CD14-positive monocyte (primary cell): ENCODE measurements around the gene LENG1. TPM values are rescaled to one million over a fixed set of nuclear protein-coding genes. Genes with fewer than 3 reads are reported as not detected.

Experiments used
- DNase-seq, 3 donors: peaks; one replicate each; pipeline ENCODE4 v3.0.0-alpha.2; 2011 to 2022
- H2AFZ ChIP-seq: 2 replicates; pipeline ENCODE4 v1.6.0; 2012; ENCODE audit warnings: mild to moderate bottlenecking, low read depth, low read length, inconsistent platforms; ENCODE audit not compliant: insufficient read depth, poor library complexity, severe bottlenecking
- H3K27ac ChIP-seq, 2 donors: 1 replicate in 1 of 2; 2 replicates in 1 of 2; pipeline ENCODE4 v1.5.1; 2012 to 2013; ENCODE audit warnings: low read length in 2 of 2, control low read depth in 1 of 2, inconsistent platforms in 1 of 2, low read depth in 1 of 2, mild to moderate bottlenecking in 1 of 2
- H3K27me3 ChIP-seq, 2 donors: one replicate each; pipeline versions ENCODE4 v1.6.0 to v1.6.1; 2011 to 2013; ENCODE audit warnings: low read length in 2 of 2; ENCODE audit not compliant: control insufficient read depth in 2 of 2, insufficient read depth in 2 of 2
- H3K36me3 ChIP-seq, 2 donors: replicated peaks in 1 of 2; 1 replicate in 1 of 2; 2 replicates in 1 of 2; pipeline versions ENCODE4 v1.5.1 to v1.6.1; 2012 to 2013; ENCODE audit warnings: low read length in 2 of 2, control low read depth in 1 of 2, inconsistent platforms in 1 of 2, mild to moderate bottlenecking in 1 of 2; ENCODE audit not compliant: insufficient read depth in 2 of 2, control insufficient read depth in 1 of 2
- H3K4me1 ChIP-seq, 2 donors: 1 replicate in 1 of 2; 2 replicates in 1 of 2; pipeline versions ENCODE4 v1.5.1 to v1.6.1; 2012 to 2013; ENCODE audit warnings: low read length in 2 of 2, control low read depth in 1 of 2, inconsistent platforms in 1 of 2, mild to moderate bottlenecking in 1 of 2, moderate library complexity in 1 of 2; ENCODE audit not compliant: insufficient read depth in 2 of 2, control insufficient read depth in 1 of 2
- H3K4me2 ChIP-seq: replicated peaks from 2 replicates; pipeline ENCODE3; 2012; ENCODE audit warnings: low read length, moderate library complexity, mild to moderate bottlenecking; ENCODE audit not compliant: poor library complexity, severe bottlenecking; ENCODE audit errors: extremely low read depth
- H3K4me3 ChIP-seq, 3 experiments: fragments of 200-600 bp in 1 of 3; sonication (generic) in 1 of 3; replicated peaks in 1 of 3; 1 replicate in 2 of 3; 2 replicates in 1 of 3; pipeline ENCODE4 v1.5.1; 2011 to 2013; ENCODE audit warnings: low read length in 3 of 3, mild to moderate bottlenecking in 3 of 3, control low read depth in 2 of 3, low read depth in 2 of 3, inconsistent platforms in 1 of 3, moderate library complexity in 1 of 3
- H3K79me2 ChIP-seq: 2 replicates; pipeline ENCODE4 v1.6.0; 2012; ENCODE audit warnings: mild to moderate bottlenecking, control low read depth, inconsistent platforms, low read length, moderate library complexity; ENCODE audit not compliant: insufficient read depth
- H3K9ac ChIP-seq: 2 replicates; pipeline ENCODE4 v1.6.0; 2017; ENCODE audit warnings: low read length, mild to moderate bottlenecking; ENCODE audit not compliant: insufficient read depth, poor library complexity, severe bottlenecking
- H3K9me3 ChIP-seq, 2 donors: replicated peaks in 1 of 2; 1 replicate in 1 of 2; 2 replicates in 1 of 2; pipeline versions ENCODE4 v1.5.1 to v1.6.1; 2012 to 2013; ENCODE audit warnings: low read length in 2 of 2, control low read depth in 1 of 2; ENCODE audit not compliant: control insufficient read depth in 1 of 2, insufficient read depth in 1 of 2
- H4K20me1 ChIP-seq: 2 replicates; pipeline ENCODE4 v1.6.0; 2012; ENCODE audit warnings: mild to moderate bottlenecking, low read length, control low read depth, moderate library complexity; ENCODE audit not compliant: insufficient read depth
- H3K27ac Mint-ChIP-seq, 7 donors: one replicate each; pipeline ENCODE4 v1.8.0; 2020; ENCODE audit warnings: mild to moderate bottlenecking in 7 of 7, mixed read lengths in 7 of 7, moderate library complexity in 6 of 7, inconsistent platforms in 2 of 7
- H3K27me3 Mint-ChIP-seq, 3 donors: one replicate each; pipeline ENCODE4 v1.8.0; 2021 to 2022; ENCODE audit warnings: low read depth in 3 of 3, mild to moderate bottlenecking in 3 of 3, mixed read lengths in 3 of 3, moderate library complexity in 3 of 3, inconsistent platforms in 1 of 3
- H3K36me3 Mint-ChIP-seq, 2 donors: one replicate each; pipeline ENCODE4 v1.8.0; 2020; ENCODE audit warnings: mixed read lengths in 2 of 2, inconsistent platforms in 1 of 2, mild to moderate bottlenecking in 1 of 2
- H3K4me1 Mint-ChIP-seq: one replicate; pipeline ENCODE4 v1.8.0; 2020; ENCODE audit warnings: mild to moderate bottlenecking, mixed read lengths
- H3K4me3 Mint-ChIP-seq, 2 donors: one replicate each; pipeline ENCODE4 v1.8.0; 2020; ENCODE audit warnings: mild to moderate bottlenecking in 2 of 2, mixed read lengths in 2 of 2, moderate library complexity in 1 of 2
- H3K9me3 Mint-ChIP-seq, 7 donors: one replicate each; pipeline ENCODE4 v1.8.0; 2020 to 2022; ENCODE audit warnings: mixed read lengths in 7 of 7, mild to moderate bottlenecking in 6 of 7, moderate library complexity in 6 of 7, inconsistent platforms in 2 of 7
- CTCF ChIP-seq: fragments of 200-600 bp; IDR thresholded peaks from one replicate; pipeline ENCODE4 v1.8.0; 2022; ENCODE audit warnings: antibody characterized with exemption, mild to moderate bottlenecking
- WGBS: methylation state at CpG from one replicate; pipeline ENCODE4 v1.1.5; 2013; ENCODE audit warnings: missing lambda C conversion rate; ENCODE audit not compliant: insufficient coverage; 5-methylcytosine and 5-hydroxymethylcytosine counted together
- intact Hi-C, 2 donors: fragments of 100-400 bp; cut with micrococcal nuclease; formaldehyde crosslinking; loops; one replicate each; pipeline versions ENCODE4 v1.15.0 to v1.15.1; 2023
- polyA plus RNA-seq, 3 donors: library from polyadenylated mRNA; depleted of rRNA in 1 of 3; unstranded in 2 of 3; stranded (reverse) in 1 of 3; fragments of 300-500 nt in 2 of 3; fragments of >200 nt in 1 of 3; fragmentation: Illumina TruSeq in 2 of 3; gene quantifications; 1 replicate in 2 of 3; 2 replicates in 1 of 3; pipeline ENCODE4 v1.2.3, GENCODE V29; 2012 to 2021

The LENG1 gene
- polyA plus RNA-seq, 3 donors = 3.4 to 5.4 (median 4.2) TPM

GRCh38 chr19:54201980-54202379 is 42.5 kb upstream of the LENG1 start:
- peaks cover 0 to 4% (median 0%) of the 10 kb centered on the region in 7 donors for H3K9me3 Mint-ChIP-seq
- intact Hi-C loops = loop anchor here in 1 of 2 donors (5.0 kb wide), 1 partner anchor 35 kb away; no protein-coding TSS in a partner anchor
- H3K27me3 Mint-ChIP-seq = no peaks in the 10 kb centered on the region
- H3K4me1 Mint-ChIP-seq = peaks cover 58% of the 10 kb centered on the region
- Histone ChIP-seq H3K4me1 (peaks cover 65 to 66% of the 10 kb centered on the region in 2 donors), H3K27me3 (no peaks in the 10 kb centered on the region), H3K27ac (peak overlapping the region; percentile 93 to 97), H3K4me2 (peak overlapping the region; percentile 99), H3K9ac (peak overlapping the region; percentile 85), H3K9me3 (no peaks in the 10 kb centered on the region), H4K20me1 (peaks cover 58% of the 10 kb centered on the region), H3K4me3 (peak overlapping the region; percentile 83 to 99 (median 91)), H3K79me2 (peaks cover 69% of the 10 kb centered on the region), H3K36me3 (peaks cover 58 to 62% of the 10 kb centered on the region in 2 donors), H2AFZ (no peak overlapping the region)
- peaks cover 71 to 76% of the 10 kb centered on the region in 2 donors for H3K36me3 Mint-ChIP-seq
- DNase-seq = no peak
- no peak for TF ChIP-seq CTCF
- WGBS = 76% methylated on average over 6 of the region's 13 CpGs
- H3K4me3 Mint-ChIP-seq = peak overlapping the region; percentile 100
- peak overlapping the region; percentile 99 to 100 (median 100) for H3K27ac Mint-ChIP-seq

- Mint-ChIP-seq H3K4me3 (peak overlapping the region; percentile 100), H3K9me3 (peaks cover 0 to 4% (median 0%) of the 10 kb centered on the region in 7 donors), H3K36me3 (peaks cover 64 to 68% of the 10 kb centered on the region in 2 donors), H3K4me1 (peaks cover 51% of the 10 kb centered on the region), H3K27ac (peak overlapping the region; percentile 99 to 100 (median 100)), H3K27me3 (no peaks in the 10 kb centered on the region)
- H3K4me2 ChIP-seq = peak overlapping the region; percentile 99
- no peak for TF ChIP-seq CTCF
- peak overlapping the region; percentile 93 to 97 for H3K27ac ChIP-seq
- DNase-seq = no peak
- H3K36me3 ChIP-seq = peaks cover 50 to 60% of the 10 kb centered on the region in 2 donors
- H3K9me3 ChIP-seq = no peaks in the 10 kb centered on the region
- intact Hi-C loops = loop anchor here in 1 of 2 donors (5.0 kb wide), 1 partner anchor 34 kb away; no protein-coding TSS in a partner anchor
- peaks cover 62% of the 10 kb centered on the region for H3K79me2 ChIP-seq
- peaks cover 54% of the 10 kb centered on the region for H4K20me1 ChIP-seq
- H3K4me3 ChIP-seq = peak overlapping the region; percentile 83 to 99 (median 91)
- peaks cover 57 to 62% of the 10 kb centered on the region in 2 donors for H3K4me1 ChIP-seq
- peak overlapping the region; percentile 85 for H3K9ac ChIP-seq
- WGBS = 5% methylated on average over 22 of the region's 28 CpGs
- no peaks in the 10 kb centered on the region for H3K27me3 ChIP-seq
- no peak overlapping the region for H2AFZ ChIP-seq
Observed at GRCh38 chr19:54201172-54201701, 41.7 kb upstream of the LENG1 start.
